Skin epidermis (tissue), 12 donors: Measurements from ENCODE around the gene SNAP47.

ENCODE experiments used
- H3K27ac ChIP-seq, 21 experiments: fragments of 200-600 bp; sonication (generic) in 11 of 21; one replicate each; pipeline ENCODE4 v1.5.0; 2020; ENCODE audit warnings: mild to moderate bottlenecking in 3 of 21, inconsistent platforms in 2 of 21, moderate library complexity in 2 of 21
- H3K4me3 ChIP-seq, 7 experiments: fragments of 200-600 bp; sonication (generic) in 2 of 7; one replicate each; pipeline ENCODE4 v1.5.0; 2020; ENCODE audit warnings: inconsistent platforms in 2 of 7, mild to moderate bottlenecking in 2 of 7, moderate library complexity in 1 of 7

The SNAP47 gene

GRCh38 chr1:227777646-227778045, 42.4 kb downstream of the SNAP47 start:
- Histone ChIP-seq H3K4me3 (no peak overlapping the region), H3K27ac (no peak overlapping the region)

- H3K4me3 ChIP-seq = no peak overlapping the region
- H3K27ac ChIP-seq = no peak overlapping the region
Measured at GRCh38 chr1:227778401-227778947, 43.2 kb downstream of the SNAP47 start.

DNA sequence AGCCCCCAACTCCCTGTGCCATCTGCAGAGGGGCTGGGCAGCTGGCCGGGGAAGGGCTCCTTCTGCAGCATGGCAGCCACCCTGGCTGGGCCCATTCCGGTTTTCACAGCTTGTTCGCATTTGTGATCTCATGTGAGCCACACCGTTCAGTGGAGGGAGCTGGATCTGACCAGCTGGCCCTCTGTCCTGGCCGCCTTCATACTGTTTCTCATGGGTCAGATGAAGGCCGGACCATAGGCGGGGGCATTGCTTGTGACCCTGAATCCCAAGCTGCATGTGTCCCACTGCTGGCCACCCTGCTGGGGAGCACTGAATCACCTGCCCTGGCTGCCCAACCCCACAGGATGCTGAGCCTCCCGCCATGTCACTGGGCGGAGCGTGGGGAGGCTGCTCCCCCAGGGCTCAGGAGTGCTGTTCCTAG, 43.8 kb downstream of the SNAP47 start:
- H3K4me3 ChIP-seq = no peak overlapping the region
- peak overlapping the region in 1 of 21 experiments; percentile 45 for H3K27ac ChIP-seq

DNA sequence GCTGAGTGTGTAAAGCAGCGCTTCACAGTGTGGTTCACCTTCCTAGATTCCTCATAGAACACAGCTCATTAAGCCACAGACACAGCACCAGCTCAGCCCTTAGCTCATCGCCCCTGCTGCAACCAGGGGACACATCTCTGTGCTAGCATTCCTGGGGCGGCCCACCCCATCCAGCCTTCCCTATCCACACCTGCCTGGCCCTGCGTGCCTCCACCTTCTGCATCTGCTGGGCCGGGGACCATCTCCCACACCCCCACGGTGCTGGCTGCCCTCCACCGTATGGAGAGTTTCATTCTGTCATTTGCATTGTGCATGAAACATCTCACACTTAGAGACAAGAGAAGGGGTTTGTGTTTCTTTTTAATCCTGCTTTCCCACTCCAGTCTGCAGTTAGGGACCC, 44.5 kb downstream of the SNAP47 start:
- no peak overlapping the region for H3K27ac ChIP-seq
- H3K4me3 ChIP-seq = no peak overlapping the region

DNA sequence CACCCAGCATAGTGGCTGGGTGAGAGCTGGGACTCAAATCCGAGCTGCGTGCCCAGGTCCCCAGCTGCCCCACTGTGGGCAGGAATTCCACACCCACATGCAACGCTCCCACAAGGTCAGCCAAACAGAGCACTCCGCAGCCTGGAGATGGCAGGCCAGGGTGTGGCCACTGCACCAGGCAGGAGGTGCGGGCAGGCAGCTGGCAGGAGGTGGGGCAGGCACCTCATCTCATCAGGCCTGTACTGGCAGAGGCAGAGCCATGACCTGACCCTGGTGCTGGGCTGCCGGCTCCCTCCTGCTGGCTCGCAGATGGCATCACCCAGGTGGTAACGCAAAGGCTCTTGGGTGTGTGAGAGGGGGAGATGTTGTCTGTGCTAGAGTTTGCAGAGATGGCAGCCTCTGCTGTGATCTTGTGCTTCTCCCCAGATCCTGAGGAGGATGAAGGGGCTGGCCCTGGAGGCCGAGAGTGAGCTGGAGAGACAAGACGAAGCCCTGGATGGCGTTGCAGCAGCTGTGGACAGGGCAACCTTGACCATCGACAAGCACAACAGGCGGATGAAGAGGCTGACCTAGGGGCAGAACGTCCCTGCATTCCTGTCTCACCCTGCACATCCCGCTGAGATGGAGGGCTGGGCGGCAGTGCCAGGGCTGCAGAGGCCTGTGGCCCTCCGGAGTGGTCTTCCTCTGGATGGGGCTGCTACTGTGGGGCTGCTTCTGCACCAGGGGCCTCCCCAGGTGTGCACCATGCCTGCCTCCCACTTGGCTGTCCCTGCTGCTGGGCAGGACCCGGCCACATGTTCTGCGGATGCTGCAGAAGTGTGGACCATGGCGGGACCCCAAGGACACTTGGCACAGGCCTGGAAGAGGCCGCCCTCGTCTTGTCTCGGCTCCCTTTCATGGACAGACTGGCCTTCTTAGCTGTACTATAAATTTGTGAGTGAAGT, 45.1 kb downstream of the SNAP47 start:
- Histone ChIP-seq H3K27ac (no peak overlapping the region), H3K4me3 (no peak overlapping the region)

DNA sequence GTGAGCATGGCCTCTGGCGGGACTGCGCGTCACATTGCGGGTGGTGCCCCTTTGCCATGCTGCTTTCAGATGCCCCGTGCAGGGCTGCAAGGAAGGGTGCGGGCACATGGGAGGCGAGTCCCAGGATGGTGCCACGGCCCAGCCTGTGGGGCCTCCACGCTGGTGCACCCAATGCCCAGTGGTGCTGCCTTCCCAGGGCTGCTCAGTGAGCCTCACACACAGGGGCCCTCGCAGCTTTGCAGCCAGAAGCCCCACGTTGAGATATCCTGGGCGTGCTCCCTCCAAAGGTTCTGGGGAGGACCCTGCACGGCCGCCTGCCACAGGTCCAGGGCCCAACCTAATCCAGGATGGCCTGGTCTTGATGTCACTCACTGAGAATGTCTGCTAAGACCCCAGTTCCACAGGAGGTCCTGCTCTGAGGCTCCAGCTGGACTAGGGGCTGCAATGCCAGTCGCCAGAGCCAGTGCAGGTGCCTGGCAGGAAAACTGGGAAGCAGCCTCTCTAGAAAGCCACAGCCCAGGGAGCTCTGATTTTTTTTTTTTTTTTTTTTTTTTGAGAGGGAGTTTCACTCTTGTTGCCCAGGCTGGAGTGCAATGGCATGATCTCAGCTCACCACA, 46.2 kb downstream of the SNAP47 start:
- Histone ChIP-seq H3K27ac (no peak overlapping the region), H3K4me3 (no peak overlapping the region)

GRCh38 chr1:227782226-227782625, 47.0 kb downstream of the SNAP47 start:
- H3K27ac ChIP-seq = no peak overlapping the region
- no peak overlapping the region for H3K4me3 ChIP-seq

- H3K27ac ChIP-seq = no peak overlapping the region
Measured at GRCh38 chr1:227785094-227785804, 50.0 kb downstream of the SNAP47 start.

GRCh38 chr1:227785805-227786671, 50.8 kb downstream of the SNAP47 start:
- no peak overlapping the region for H3K4me3 ChIP-seq

More at GRCh38 chr1:227785094-227785804, 50.0 kb downstream of the SNAP47 start:
- H3K4me3 ChIP-seq = no peak overlapping the region

GRCh38 chr1:227786673-227787512, 51.7 kb downstream of the SNAP47 start:
- H3K4me3 ChIP-seq = peak overlapping the region; percentile 54 to 61 (median 60)
- peak overlapping the region in 19 of 21 experiments; percentile 22 to 84 (median 56) for H3K27ac ChIP-seq

More at GRCh38 chr1:227785805-227786671, 50.8 kb downstream of the SNAP47 start:
- no peak overlapping the region for H3K27ac ChIP-seq

DNA sequence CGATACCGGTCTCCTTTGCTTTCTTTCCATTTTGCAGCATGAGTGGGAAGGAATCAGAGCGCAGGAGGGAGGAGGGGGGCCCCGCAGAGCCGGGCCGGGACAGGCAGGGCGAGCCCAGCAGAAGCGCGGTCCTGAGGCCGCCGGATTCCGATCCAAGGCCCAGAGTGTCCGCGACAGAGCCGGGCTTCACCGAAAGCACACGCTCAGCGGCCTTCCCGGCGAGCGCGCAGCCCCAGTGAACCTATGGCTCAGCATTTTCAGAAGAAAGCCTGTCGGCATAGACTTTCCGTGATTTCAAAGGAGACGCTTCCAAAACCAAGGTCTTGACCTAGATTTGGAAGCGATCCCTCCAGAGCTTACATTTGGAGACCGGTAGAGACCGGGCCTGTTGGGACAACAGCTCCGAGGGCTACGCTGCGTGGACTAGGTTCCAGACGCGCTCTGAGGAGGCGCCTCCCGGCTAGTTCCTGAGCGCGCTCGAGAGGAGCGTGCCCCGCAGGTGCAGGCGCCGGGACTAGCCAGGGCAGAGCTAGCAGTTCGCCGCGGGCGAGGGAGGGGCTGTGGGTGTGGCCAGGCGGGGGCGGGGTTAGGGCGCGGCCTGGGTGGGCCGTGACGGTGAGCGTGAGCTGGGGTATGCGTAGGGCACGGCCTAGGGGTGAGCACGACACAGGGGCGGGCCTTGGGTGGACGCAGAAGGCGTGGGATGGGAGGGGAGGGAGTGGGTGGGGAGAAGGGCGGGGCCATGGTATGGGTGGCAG, 52.5 kb downstream of the SNAP47 start:
- H3K27ac ChIP-seq = peak overlapping the region in 19 of 21 experiments; percentile 22 to 84 (median 57)

GRCh38 chr1:227788271-227789083, 53.2 kb downstream of the SNAP47 start:
- Histone ChIP-seq H3K27ac (peak overlapping the region in 12 of 21 experiments; percentile 10 to 81 (median 59)), H3K4me3 (peak overlapping the region; percentile 54 to 61 (median 60))

More for the DNA sequence above, 52.5 kb downstream of the SNAP47 start:
- peak overlapping the region; percentile 54 to 61 (median 60) for H3K4me3 ChIP-seq

GRCh38 chr1:227789084-227790033, 54.1 kb downstream of the SNAP47 start:
- H3K27ac ChIP-seq = peak overlapping the region in 6 of 21 experiments; percentile 27 to 81 (median 67)

DNA sequence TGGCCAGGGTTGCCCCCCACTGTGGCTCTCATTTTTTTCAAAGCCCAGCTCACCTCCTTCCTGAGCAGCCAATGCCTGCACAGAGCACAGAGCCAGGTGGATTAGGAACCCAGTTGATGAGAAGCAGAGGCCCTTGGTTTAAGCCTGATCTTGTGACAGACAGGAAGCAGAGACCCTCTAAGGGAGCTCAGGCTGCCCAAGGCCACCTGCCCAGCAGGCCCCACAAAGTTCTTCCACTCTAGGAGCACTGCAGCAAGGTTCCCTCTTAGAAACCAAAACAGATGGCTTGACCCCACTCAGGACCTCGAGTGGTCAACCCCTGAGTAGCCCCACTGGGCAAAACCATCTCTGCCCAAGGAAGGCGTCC, 54.8 kb downstream of the SNAP47 start:
- Histone ChIP-seq H3K4me3 (no peak overlapping the region), H3K27ac (no peak overlapping the region)

More at GRCh38 chr1:227789084-227790033, 54.1 kb downstream of the SNAP47 start:
- H3K4me3 ChIP-seq = peak overlapping the region; percentile 54 to 61 (median 60)

GRCh38 chr1:227790868-227791267, 55.6 kb downstream of the SNAP47 start:
- no peak overlapping the region for H3K27ac ChIP-seq
- H3K4me3 ChIP-seq = no peak overlapping the region
